Sciatic nerve (tissue), 2 donors: Measurements from ENCODE around the gene PLEKHM3. TPM values are rescaled to one million over a fixed set of nuclear protein-coding genes. Genes with fewer than 3 reads are reported as not detected.

ENCODE experiments used
- ATAC-seq: fragments of 200-7000 bp; cut with Tn5 transposase; one replicate; pipeline ENCODE4 v1.9.1; 2020; ENCODE audit warnings: mild to moderate bottlenecking, moderate library complexity
- DNase-seq: peaks from one replicate; pipeline ENCODE4 v3.0.0-alpha.2; 2020; ENCODE audit warnings: low spot score
- intact Hi-C: fragments of 100-400 bp; cut with DNase I; formaldehyde crosslinking; loops from one replicate; pipeline ENCODE4 v1.14.2; 2022
- total RNA-seq: library from RNA; stranded (reverse); fragmentation: NEBNext Ultra II Directional; extraction: Animal tissue kit (Norgen Biotek cat#: 25700); gene quantifications from one replicate; pipeline ENCODE4 v1.2.1, GENCODE V29; 2021
- donor health status: DM: no; HTN: no; CAD: no.
- donor health status: DM: no; HTN: no; CAD: no.

PLEKHM3 gene
- 23.8 TPM for total RNA-seq

GRCh38 chr2:208025037-208025813 lies at the start of gene PLEKHM3:
Gene PLEKHM3, minus strand, starts transcription at chr2:208025527. Its CDS starts 23,888 bp downstream, at chr2:208001639.
- DNase-seq (peak; percentile 90), ATAC-seq (peak; percentile 97)
- intact Hi-C loops, result no loop called here

DNA sequence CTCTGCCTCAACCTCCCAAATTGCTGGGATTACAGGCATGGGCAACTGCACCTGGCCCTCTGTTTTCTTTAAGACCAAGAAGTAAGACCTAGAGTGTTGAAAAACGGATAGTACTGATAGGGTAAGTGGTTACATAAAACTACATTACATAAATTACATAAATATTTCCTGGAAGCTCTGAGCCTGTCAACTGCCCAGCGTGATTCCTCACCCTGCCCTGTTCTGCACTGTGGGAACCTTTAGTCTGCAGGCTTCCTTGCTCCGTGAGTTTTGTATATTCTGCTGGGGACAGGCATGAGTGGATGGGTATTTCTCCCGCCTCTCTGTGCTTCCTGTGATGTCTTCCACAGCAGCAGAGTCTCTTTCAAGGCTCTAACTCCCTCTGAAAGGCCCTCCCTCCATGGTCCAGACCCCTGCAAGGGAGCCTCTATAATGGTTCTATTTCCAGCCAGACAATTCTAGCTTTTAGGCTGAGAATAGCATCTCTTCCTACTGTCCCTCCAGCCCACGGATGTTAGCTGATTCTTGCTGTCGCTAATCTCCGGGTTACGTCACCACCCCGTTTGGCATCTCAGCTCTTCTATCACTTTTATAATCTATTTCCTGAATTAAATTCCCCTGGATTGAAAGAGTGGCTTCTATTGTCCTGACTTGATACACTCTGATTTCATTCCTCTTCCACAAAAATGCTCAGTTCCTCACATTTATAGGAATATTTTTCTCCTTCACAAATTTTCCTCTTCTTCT lies 49.5 kb upstream of the PLEKHM3 start:
- ATAC-seq, result no peak
- no peak for DNase-seq
- intact Hi-C loops, result no loop called here

GRCh38 chr2:208072250-208072892 lies 47.0 kb upstream of the PLEKHM3 start:
- intact Hi-C loops, result no loop called here
- peak; percentile 83 for ATAC-seq
- DNase-seq, result peak; percentile 72

GRCh38 chr2:208069186-208069585 lies 43.9 kb upstream of the PLEKHM3 start:
- no peak for ATAC-seq

DNA sequence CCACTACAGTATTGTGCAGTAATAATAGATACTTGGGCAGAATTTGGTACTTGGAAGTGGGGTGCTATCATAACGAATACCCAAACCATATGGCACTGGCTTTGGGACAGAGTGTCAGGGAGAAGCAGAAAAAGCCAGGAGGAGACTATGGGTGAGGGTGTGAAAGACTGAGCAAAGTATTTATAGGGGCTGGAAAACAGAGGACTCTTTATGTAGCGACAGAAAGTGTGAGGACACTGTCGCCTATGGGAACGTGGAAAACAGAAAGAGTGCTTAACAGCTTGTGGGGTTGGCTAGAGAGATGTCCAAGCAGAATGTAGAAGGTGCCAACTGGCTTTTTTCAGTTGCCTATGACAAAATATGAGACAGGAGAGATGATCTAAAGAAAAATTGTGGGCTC lies 40.7 kb upstream of the PLEKHM3 start:
- DNase-seq (no peak), ATAC-seq (no peak)
- intact Hi-C loops, result loop anchor here (1.0 kb wide), 1 partner anchor 12 kb away; no protein-coding TSS in a partner anchor

More at GRCh38 chr2:208069186-208069585, 43.9 kb upstream of the PLEKHM3 start:
- DNase-seq, result no peak
- intact Hi-C loops, result no loop called here

DNA sequence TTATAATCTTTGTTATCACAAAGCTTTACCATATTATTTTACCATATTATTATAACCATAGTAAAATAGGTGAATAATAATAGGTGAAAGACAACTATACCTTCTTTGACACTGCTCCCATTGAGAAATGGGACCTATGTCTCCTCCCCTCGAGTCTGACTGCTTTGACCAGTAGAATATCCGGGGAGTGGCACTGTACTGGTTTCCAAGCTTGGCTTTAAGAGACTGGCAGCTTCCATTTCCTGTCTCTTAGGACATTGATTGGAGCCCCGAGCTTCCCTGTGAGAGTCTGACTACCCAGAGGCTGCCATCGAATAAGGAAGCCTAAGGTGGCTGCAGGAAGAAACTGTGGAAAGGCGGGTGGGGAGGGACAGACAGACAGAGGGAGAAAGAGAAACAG lies 40.1 kb upstream of the PLEKHM3 start:
- ATAC-seq (no peak), DNase-seq (no peak)
- intact Hi-C loops, result no loop called here

GRCh38 chr2:208064220-208064961 lies 39.1 kb upstream of the PLEKHM3 start:
- intact Hi-C loops, result no loop called here

GRCh38 chr2:208062961-208063360 lies 37.6 kb upstream of the PLEKHM3 start:
- ATAC-seq, result no peak
- intact Hi-C loops, result no loop called here
- no peak for DNase-seq

More at GRCh38 chr2:208064220-208064961, 39.1 kb upstream of the PLEKHM3 start:
- ATAC-seq, result no peak
- DNase-seq, result no peak

DNA sequence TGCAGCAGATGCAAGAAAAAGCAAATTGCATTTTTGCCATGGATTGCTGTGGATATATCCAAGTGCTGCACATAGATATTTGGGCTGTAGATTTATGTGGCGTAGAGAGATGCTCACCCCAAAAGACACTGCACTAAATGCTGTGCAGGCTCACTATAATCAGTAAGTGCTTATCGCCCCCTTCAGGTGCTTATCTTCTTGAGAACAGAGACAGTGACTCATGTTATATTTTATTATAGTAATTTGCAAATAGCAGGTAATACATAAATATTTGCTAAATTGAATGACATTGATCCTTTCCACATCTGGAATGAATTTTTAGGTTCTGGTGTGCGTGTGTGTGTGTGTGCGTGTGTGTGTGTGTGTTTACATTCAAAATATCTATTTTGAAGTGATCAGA lies 36.8 kb upstream of the PLEKHM3 start:
- ATAC-seq (no peak), DNase-seq (no peak)
- intact Hi-C loops, result no loop called here

GRCh38 chr2:208057108-208057507 lies 31.8 kb upstream of the PLEKHM3 start:
- ATAC-seq, result no peak
- intact Hi-C loops, result no loop called here
- no peak for DNase-seq

DNA sequence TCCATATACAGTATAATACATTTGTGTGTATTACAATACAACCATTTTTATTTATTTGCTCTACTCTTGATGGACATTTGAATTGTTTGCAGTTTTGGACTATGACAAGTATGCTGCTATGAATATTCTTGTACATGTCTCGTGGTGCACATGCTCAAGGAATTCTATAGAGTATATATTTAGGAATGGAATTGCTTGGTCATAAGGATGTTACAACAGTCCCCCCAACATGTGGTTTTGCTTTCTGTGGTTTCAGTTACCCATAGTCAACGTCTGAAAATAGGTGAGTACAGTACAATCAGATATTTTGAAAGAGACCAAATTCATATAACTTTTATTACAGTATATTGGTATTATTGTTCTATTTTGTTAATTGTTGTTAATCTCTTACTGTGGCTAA lies 24.1 kb upstream of the PLEKHM3 start:
- DNase-seq, result no peak
- intact Hi-C loops, result no loop called here
- ATAC-seq, result no peak

- no peak for ATAC-seq
- intact Hi-C loops, result no loop called here
- no peak for DNase-seq
Measured at GRCh38 chr2:208049006-208049405, 23.7 kb upstream of the PLEKHM3 start.

DNA sequence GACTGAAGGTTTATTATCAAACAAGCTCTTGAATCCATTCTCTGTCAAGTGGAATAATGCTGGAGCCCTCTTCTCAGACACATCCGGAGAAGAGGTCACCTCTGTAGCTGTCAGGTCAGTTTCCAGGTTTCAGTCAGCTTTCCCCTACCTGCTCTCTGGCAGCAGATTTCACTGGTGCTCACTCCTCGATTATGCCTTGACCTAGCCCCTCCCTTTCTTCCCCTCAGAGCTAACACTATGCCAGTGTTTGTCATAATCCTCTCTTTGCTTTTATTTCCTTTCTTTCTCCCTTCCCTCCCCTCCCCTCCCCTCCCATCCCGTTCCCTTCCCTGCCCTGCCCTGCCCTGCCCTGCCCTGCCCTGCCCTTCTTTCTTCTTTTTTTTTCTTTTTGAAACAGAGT lies 22.5 kb upstream of the PLEKHM3 start:
- intact Hi-C loops, result no loop called here
- DNase-seq (no peak), ATAC-seq (no peak)

GRCh38 chr2:208046686-208047085 lies 21.4 kb upstream of the PLEKHM3 start:
- intact Hi-C loops, result no loop called here
- DNase-seq (no peak), ATAC-seq (no peak)

DNA sequence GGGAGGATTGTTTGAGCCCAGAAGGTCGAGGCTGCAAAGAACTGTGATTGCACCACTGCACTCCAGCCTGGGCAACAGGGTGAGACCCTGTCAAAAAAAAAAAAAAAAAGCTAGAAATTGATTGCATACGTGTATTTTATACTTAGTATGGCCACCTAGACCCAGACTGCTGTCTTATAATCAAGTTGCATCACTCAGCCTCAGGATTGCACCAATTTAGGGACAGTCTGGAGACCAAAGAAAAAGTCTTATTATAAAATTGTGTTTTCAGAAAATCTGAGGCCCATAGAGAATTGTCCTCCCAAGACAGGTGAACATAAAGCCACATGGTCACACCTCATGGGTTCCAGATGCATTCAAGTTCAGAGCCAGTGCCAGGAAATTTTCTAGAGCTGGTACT lies 17.1 kb upstream of the PLEKHM3 start:
- no peak for ATAC-seq
- intact Hi-C loops, result no loop called here
- no peak for DNase-seq

DNA sequence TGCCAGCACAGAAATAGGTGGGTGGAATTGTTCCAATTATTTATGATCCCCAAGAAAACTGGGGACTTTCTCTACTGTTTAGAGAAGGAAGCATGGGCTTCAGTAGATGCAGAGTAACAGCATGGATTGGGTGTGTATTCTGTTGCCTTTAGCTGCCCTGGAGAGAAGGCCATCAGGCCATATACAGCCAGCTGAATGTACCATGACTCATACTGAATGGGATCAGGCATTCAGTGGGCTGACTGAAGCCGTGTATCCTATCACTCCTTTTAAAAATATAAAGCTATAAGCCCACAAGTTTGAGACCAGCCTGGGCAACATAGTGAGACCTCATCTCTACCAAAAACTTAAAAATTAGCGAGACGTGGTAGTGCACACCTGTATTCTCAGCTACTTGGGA lies 16.7 kb upstream of the PLEKHM3 start:
- DNase-seq (no peak), ATAC-seq (no peak)
- intact Hi-C loops, result no loop called here

DNA sequence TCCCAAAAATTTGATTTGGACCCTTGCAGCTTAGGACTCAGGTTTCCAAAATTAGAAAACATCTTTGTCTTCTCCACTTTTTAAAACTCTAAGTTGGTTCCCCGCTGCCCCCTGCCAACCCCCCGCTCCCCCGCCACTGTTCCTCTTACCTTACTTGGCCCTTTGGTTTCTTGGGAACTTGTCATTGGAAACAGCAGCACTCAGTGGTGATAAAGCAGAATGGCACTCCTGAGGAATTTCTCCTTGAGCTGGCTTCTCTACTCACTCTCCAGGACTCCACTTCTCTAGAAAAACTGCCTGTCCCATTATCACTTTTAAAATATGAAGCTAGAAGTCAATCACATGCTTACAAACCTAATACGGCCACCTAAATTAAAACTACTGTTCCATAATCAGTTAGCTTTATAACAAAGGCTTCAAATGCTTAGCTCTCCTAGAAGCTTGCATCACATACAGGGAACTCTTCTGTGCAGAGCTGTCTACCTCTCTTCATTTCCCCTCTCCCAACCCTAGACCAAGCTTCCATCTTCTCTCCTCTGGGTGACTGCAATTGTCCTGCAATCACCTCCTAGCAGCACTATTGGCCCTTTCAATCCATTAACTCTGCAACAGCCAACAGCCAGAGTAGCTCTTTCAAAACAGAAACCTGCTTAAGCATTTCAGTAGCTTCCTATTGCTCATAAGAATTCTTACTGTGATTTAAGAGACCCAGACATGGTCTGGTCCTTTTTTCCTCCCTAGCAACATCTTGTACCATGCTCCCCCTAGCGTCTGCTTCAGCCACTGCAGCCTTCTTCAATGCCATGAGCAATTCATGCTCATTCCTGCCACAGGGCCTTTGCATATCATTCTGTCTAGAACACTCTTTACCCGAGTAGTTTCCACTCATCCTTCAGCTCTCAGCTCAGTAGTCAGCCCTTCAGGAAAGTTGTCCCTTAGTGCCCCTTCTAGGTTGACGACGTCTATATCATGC lies 15.2 kb upstream of the PLEKHM3 start:
- peak; percentile 81 for DNase-seq
- peak; percentile 55 for ATAC-seq

More for the DNA sequence above, 15.2 kb upstream of the PLEKHM3 start:
- intact Hi-C loops, result no loop called here
